Gastroesophageal sphincter (tissue), 4 donors: Measurements from ENCODE around the gene NBL1. TPM values are rescaled to one million over a fixed set of nuclear protein-coding genes. Genes with fewer than 3 reads are reported as not detected.

ENCODE experiments used
- ATAC-seq: fragments of 150-250 bp; one replicate; pipeline ENCODE4 v1.9.1; 2016; ENCODE audit warnings: mild to moderate bottlenecking, moderate library complexity
- H3K27ac ChIP-seq, 4 donors: fragments of 200-600 bp; sonication (generic) in 3 of 4; 1 replicate in 3 of 4; 2 replicates in 1 of 4; pipeline ENCODE4 v1.5.1; 2016 to 2019
- H3K27me3 ChIP-seq: fragments of 200-600 bp; sonication (generic); one replicate; pipeline ENCODE4 v1.5.1; 2019
- H3K36me3 ChIP-seq, 2 donors: fragments of 200-600 bp; sonication (generic); one replicate each; pipeline ENCODE4 v1.5.1; 2019; ENCODE audit warnings: control low read depth in 1 of 2
- H3K4me1 ChIP-seq, 3 donors: fragments of 200-600 bp; sonication (generic); 1 replicate in 2 of 3; 2 replicates in 1 of 3; pipeline ENCODE4 v1.5.1; 2016 to 2019; ENCODE audit warnings: control low read depth in 2 of 3
- H3K4me3 ChIP-seq, 2 donors: fragments of 200-600 bp; sonication (generic); one replicate each; pipeline ENCODE4 v1.5.1; 2019; ENCODE audit warnings: mild to moderate bottlenecking in 1 of 2, moderate library complexity in 1 of 2
- H3K9me3 ChIP-seq, 3 donors: fragments of 200-600 bp; sonication (generic); one replicate each; pipeline ENCODE4 v1.5.1; 2017 to 2019; ENCODE audit warnings: control low read depth in 2 of 3
- EP300 ChIP-seq: sonication (generic); formaldehyde crosslinking; IDR thresholded peaks from one replicate; pipeline ENCODE4 v1.6.1; 2017; ENCODE audit warnings: antibody characterized with exemption, mild to moderate bottlenecking
- POLR2A ChIP-seq, 2 donors: fragments of 450-650 bp; IDR thresholded peaks; one replicate each; pipeline ENCODE4 v1.6.1; 2017; ENCODE audit warnings: antibody characterized with exemption in 2 of 2, mild to moderate bottlenecking in 2 of 2, moderate library complexity in 1 of 2
- POLR2AphosphoS5 ChIP-seq: sonication (generic); formaldehyde crosslinking; IDR thresholded peaks from one replicate; pipeline ENCODE4 v1.6.1; 2017; ENCODE audit warnings: antibody characterized with exemption
- WGBS, 2 donors: methylation state at CpG; one replicate each; pipeline ENCODE4 v1.1.5; 2018; ENCODE audit warnings: low coverage in 1 of 2; 5-methylcytosine and 5-hydroxymethylcytosine counted together
- total RNA-seq, 4 donors: library from RNA; depleted of rRNA; stranded (reverse); fragments of >200 nt; gene quantifications; one replicate each; pipeline ENCODE4 v1.1.0, GENCODE V29; 2016
- TF ChIP-seq, protein P1 (sequence below), 4 experiments: fragments of 200-600 bp in 2 of 4; fragments of 450-650 bp in 2 of 4; sonication (generic) in 1 of 4; IDR thresholded peaks; one replicate each; pipeline ENCODE4 v1.5.1; 2017 to 2019; ENCODE audit warnings: antibody characterized with exemption in 4 of 4, mild to moderate bottlenecking in 2 of 4, moderate library complexity in 2 of 4

The NBL1 gene
- total RNA-seq, 4 donors from 2014 or later: 203 to 343 (median 301) TPM

DNA sequence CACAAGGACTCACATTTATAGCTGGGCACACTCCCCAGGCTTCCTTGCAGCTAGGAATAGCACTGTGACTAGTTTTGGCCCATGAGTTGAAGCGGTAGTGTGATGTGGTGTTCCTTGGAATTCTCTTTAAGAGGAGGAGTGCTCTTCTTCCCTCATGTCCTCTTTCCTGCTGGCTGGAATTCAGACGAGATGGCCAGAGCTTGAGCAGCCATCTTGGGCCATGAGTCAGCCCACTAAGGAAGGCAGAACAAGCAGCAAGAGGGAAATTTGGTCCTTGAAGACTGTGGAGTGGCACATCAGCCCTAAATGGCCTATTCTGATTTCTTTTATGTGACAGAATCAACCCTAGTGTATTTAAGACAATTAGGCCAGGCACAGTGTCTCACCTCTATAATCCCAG, 40.6 kb downstream of the NBL1 start:
- 85 to 100% methylated on average over 1 to 2 of the region's 2 CpGs for WGBS, 2 donors
- Histone ChIP-seq H3K27ac (no peak overlapping the region), H3K4me3 (no peak overlapping the region), H3K4me1 (no peaks in the 10 kb centered on the region), H3K36me3 (peaks cover 0 to 64% of the 10 kb centered on the region in 2 donors), H3K9me3 (peaks cover 0 to 4% (median 0%) of the 10 kb centered on the region in 3 donors), H3K27me3 (no peaks in the 10 kb centered on the region)
- ATAC-seq: no peak
- TF ChIP-seq EP300 (no peak), POLR2A (IDR thresholded peaks at IDR 0.05) (no peak), POLR2AphosphoS5 (no peak)
- TF ChIP-seq, protein P1, sequence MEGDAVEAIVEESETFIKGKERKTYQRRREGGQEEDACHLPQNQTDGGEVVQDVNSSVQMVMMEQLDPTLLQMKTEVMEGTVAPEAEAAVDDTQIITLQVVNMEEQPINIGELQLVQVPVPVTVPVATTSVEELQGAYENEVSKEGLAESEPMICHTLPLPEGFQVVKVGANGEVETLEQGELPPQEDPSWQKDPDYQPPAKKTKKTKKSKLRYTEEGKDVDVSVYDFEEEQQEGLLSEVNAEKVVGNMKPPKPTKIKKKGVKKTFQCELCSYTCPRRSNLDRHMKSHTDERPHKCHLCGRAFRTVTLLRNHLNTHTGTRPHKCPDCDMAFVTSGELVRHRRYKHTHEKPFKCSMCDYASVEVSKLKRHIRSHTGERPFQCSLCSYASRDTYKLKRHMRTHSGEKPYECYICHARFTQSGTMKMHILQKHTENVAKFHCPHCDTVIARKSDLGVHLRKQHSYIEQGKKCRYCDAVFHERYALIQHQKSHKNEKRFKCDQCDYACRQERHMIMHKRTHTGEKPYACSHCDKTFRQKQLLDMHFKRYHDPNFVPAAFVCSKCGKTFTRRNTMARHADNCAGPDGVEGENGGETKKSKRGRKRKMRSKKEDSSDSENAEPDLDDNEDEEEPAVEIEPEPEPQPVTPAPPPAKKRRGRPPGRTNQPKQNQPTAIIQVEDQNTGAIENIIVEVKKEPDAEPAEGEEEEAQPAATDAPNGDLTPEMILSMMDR (IDR thresholded peaks at IDR 0.05): no peak

DNA sequence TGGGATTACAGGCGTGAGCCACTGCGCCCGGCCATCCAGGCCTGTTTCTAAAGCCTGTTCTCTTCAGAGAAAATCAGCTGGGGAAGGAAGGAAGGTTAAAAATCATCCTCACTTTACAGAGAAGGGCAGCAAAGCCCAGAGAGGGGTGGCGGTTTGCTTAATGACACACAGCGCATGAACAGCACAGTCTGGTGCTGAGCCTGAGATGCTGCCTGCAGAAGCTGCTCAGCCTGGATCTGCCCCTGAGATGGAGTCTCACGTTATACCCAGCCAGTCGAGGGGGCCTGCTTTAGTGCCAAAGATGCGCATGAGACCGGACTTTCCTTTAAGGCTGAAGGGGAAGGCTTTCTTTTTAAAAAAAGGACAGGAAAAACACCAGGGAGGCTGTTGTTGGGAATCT, 41.9 kb downstream of the NBL1 start:
- peaks cover 0 to 77% of the 10 kb centered on the region in 2 donors for H3K36me3 ChIP-seq
- no peak for ATAC-seq
- H3K27ac ChIP-seq: no peak overlapping the region
- H3K27me3 ChIP-seq: no peaks in the 10 kb centered on the region
- H3K4me1 ChIP-seq: no peaks in the 10 kb centered on the region
- TF ChIP-seq POLR2AphosphoS5 (no peak), EP300 (no peak), POLR2A (IDR thresholded peaks at IDR 0.05) (no peak)
- TF ChIP-seq, protein P1 (IDR thresholded peaks at IDR 0.05): no peak
- 59 to 83% methylated on average over 5 to 6 of the region's 9 CpGs for WGBS, 2 donors
- no peak overlapping the region for H3K4me3 ChIP-seq
- H3K9me3 ChIP-seq: peaks cover 0 to 4% (median 0%) of the 10 kb centered on the region in 3 donors

DNA sequence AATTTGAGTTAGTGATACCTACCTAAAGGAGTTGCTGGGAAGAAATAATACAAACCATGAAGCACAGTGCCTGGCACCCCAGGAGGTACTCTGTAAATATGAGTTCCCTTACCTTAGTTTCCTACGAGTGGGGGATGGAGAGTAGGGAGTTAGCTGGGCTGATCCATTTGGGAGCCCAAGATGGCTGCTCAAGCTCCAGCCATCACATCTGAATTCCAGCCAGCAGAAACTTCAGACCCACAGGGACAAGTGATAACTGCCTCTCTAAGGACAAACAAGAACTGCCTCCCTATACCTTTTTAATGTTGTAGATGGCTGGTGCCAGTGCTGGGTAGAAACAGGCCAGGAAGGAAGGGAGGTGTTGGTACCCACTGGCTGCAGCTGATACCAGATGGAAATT, 43.3 kb downstream of the NBL1 start:
- Histone ChIP-seq H3K4me3 (no peak overlapping the region), H3K36me3 (peaks cover 0 to 81% of the 10 kb centered on the region in 2 donors), H3K27ac (no peak overlapping the region), H3K27me3 (no peaks in the 10 kb centered on the region), H3K4me1 (no peaks in the 10 kb centered on the region), H3K9me3 (peaks cover 0 to 4% (median 0%) of the 10 kb centered on the region in 3 donors)
- ATAC-seq: no peak
- 77% methylated on average over 1 of the region's 1 CpG; no CpG with 5 or more reads in 1 of the 2 donors for WGBS, 2 donors
- TF ChIP-seq, protein P1 (IDR thresholded peaks at IDR 0.05): no peak
- TF ChIP-seq POLR2A (IDR thresholded peaks at IDR 0.05) (no peak), POLR2AphosphoS5 (no peak), EP300 (no peak)

DNA sequence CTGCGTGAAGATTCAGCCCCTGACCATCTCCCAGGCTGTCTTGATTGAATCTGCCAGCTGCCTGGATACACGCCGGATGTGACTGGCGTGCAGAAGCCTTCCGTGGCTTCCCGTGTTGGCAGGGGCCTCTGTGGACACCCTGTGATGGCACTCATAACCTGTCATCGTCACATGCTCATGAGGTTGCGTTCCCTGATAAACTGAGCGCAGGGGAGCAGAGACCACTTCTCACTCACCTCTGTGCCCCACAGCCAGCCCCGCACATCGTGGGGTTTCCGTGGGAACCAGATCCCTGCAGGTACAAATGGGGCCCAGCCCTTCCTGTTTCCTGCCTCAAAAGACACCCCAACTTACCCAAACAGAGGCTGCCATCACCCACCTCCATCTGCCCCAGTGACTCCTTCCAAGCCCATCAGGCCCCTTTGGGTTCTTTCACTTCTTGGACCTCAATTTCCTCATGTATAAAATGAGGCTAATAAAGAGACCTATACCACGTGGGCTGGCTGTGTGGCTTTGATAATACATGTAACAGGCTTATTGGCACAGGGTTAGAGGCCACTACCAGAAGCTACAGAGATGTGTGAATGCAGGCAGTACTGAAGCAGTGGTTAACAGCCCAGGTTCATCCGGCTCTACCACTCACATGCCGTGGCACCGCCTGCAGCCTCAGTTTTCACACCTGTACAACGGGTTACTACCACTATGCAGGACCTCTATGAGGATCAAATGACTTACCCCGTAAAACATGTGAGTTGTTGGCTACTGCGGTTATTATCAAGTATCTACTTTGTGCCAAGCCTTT, 44.1 kb downstream of the NBL1 start:
- WGBS, 2 donors: 82 to 83% methylated on average over 1 to 6 of the region's 19 CpGs
- H3K27ac ChIP-seq: no peak overlapping the region
- no peak overlapping the region for H3K4me3 ChIP-seq
- no peaks in the 10 kb centered on the region for H3K4me1 ChIP-seq
- H3K36me3 ChIP-seq: peaks cover 0 to 79% of the 10 kb centered on the region in 2 donors
- H3K27me3 ChIP-seq: no peaks in the 10 kb centered on the region
- no peak for ATAC-seq
- TF ChIP-seq POLR2A (IDR thresholded peaks at IDR 0.05) (no peak), POLR2AphosphoS5 (no peak), EP300 (no peak)
- TF ChIP-seq, protein P1 (IDR thresholded peaks at IDR 0.05): no peak
- peaks cover 0 to 4% (median 0%) of the 10 kb centered on the region in 3 donors for H3K9me3 ChIP-seq
